ENCODE data around the gene CD28. TPM values are rescaled to one million over a fixed set of nuclear protein-coding genes. Genes with fewer than 3 reads are reported as not detected.
"Not testable (repeated sequence)": the region's sequence is repeated elsewhere in the genome, so short reads cannot be mapped to it uniquely, and the experiment has no call there.

CD28 gene
- total RNA-seq, 5 donors from 2014 or later (not counting 1 experiment from before 2014, with no cell fraction given): 112 to 154 (median 151) TPM

- not testable (repeated sequence) for H3K9me3 ChIP-seq
Measured at GRCh38 chr2:203779477-203780073, 73.1 kb downstream of the CD28 start.

DNA sequence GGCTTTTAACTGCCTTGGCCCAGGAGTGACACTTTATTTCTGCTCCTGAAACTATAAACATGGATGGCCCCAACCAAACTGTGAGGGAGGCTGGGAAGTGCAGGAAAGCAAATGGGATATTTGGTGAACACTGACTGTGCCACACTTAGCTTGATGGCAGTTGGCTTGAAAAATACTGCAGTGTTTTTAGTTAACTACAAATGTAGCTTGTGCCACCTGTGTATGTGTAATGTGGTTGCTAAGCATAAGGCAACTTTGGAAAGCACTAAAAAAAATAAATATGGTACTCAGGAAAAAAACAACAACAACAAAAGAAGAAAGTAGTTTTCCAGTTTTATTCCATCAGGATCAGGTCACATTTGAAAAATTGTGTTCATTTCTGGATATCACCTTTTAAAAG lies 73.8 kb downstream of the CD28 start:
- Mint-ChIP-seq H3K27ac (peak overlapping the region; percentile 62), H3K27me3 (no peaks in the 10 kb centered on the region), H3K9me3 (no peaks in the 10 kb centered on the region), H3K4me1 (peaks cover 44 to 67% (median 45%) of the 10 kb centered on the region in 3 donors), H3K4me3 (peak overlapping the region in 1 of 3 donors; percentile 25), H3K36me3 (peaks cover 5% of the 10 kb centered on the region)
- Histone ChIP-seq H3K9me3 (no peaks in the 10 kb centered on the region), H3K4me3 (ENCODE audit: control insufficient read depth in 1 of 2, extremely low read depth in 1 of 2, low read length in 1 of 2) (no peak overlapping the region), H3K36me3 (ENCODE audit: control insufficient read depth in 2 of 2, extremely low read depth in 1 of 2, insufficient read depth in 1 of 2, low read length in 1 of 2) (no peaks in the 10 kb centered on the region), H3K4me1 (ENCODE audit: control insufficient read depth in 1 of 2, extremely low read depth in 1 of 2, insufficient read depth in 2 of 2, low read length in 2 of 2) (peaks cover 16% of the 10 kb centered on the region in 2 experiments), H3K27ac (ENCODE audit: low read length) (no peak overlapping the region), H3K27me3 (replicated peaks in 1 of 2; ENCODE audit: control insufficient read depth in 2 of 2, extremely low read depth in 1 of 2, insufficient read depth in 2 of 2, low read length in 1 of 2) (no peaks in the 10 kb centered on the region)
- DNase-seq (no peak), ATAC-seq (replicated peaks in 1 of 4) (no peak)
- CTCF ChIA-PET: interaction anchor here (0.6 to 1.4 kb wide), 2 partner anchors 61 to 599 kb away, joined by 3 to 4 read pairs; no protein-coding TSS in a partner anchor
- POLR2A ChIA-PET: interaction anchor here in 1 of 2 donors (0.5 to 1.2 kb wide), 3 partner anchors 60 to 919 kb away, joined by 3 to 4 read pairs (median 3); no protein-coding TSS in a partner anchor

More at GRCh38 chr2:203779477-203780073, 73.1 kb downstream of the CD28 start:
- not testable (repeated sequence) for DNase-seq; H3K9me3 Mint-ChIP-seq; ATAC-seq (replicated peaks in 1 of 4); H3K27me3 Mint-ChIP-seq; H3K36me3 ChIP-seq (ENCODE audit: control insufficient read depth in 2 of 2, extremely low read depth in 1 of 2, insufficient read depth in 1 of 2, low read length in 1 of 2); H3K36me3 Mint-ChIP-seq; H3K27me3 ChIP-seq (replicated peaks in 1 of 2; ENCODE audit: control insufficient read depth in 2 of 2, extremely low read depth in 1 of 2, insufficient read depth in 2 of 2, low read length in 1 of 2); H3K27ac ChIP-seq (ENCODE audit: low read length); H3K4me3 ChIP-seq (ENCODE audit: control insufficient read depth in 1 of 2, extremely low read depth in 1 of 2, low read length in 1 of 2)
- ChIA-PET POLR2A (interaction anchor here in 1 of 2 donors (0.5 kb wide), 1 partner anchor 919 kb away, joined by 3 read pairs; no protein-coding TSS in a partner anchor), CTCF (interaction anchor here in 1 of 2 donors (0.6 kb wide), 1 partner anchor 599 kb away, joined by 4 read pairs; no protein-coding TSS in a partner anchor)
- H3K4me1 Mint-ChIP-seq: peaks cover 41 to 64% (median 42%) of the 10 kb centered on the region in 3 donors
- H3K27ac Mint-ChIP-seq: peak overlapping the region; percentile 62
- WGBS (ENCODE audit: insufficient coverage): 100% methylated on average over 2 of the region's 4 CpGs
- peak overlapping the region in 1 of 3 donors; percentile 25 for H3K4me3 Mint-ChIP-seq
- H3K4me1 ChIP-seq (ENCODE audit: control insufficient read depth in 1 of 2, extremely low read depth in 1 of 2, insufficient read depth in 2 of 2, low read length in 2 of 2): peaks cover 16% of the 10 kb centered on the region in 2 experiments

DNA sequence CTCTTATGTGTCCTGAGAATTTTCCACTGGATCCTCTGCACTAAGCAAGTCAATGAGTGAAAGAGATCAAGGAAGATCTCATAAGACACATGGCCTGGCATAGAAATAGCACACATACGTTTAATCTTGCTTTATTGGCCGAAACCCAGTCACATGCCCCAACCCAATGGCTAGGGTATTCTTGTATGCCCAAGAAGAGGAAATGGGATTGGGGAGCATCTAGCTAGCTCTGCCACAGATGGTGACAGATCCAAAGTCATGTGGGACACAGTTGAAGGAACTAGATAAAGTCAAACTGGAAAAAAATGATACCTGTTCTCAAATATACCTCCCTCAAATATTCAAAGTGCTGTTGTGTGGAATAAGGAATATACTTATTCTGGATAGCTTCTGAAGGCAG lies 74.7 kb downstream of the CD28 start:
- Mint-ChIP-seq H3K4me1 (peaks cover 44 to 60% (median 45%) of the 10 kb centered on the region in 3 donors), H3K36me3 (no peaks in the 10 kb centered on the region), H3K9me3 (no peaks in the 10 kb centered on the region), H3K27ac (peak overlapping the region in 1 of 2 donors; percentile 70), H3K27me3 (no peaks in the 10 kb centered on the region), H3K4me3 (no peak overlapping the region)
- H3K27ac ChIP-seq (ENCODE audit: low read length): no peak overlapping the region
- DNase-seq (no peak), ATAC-seq (replicated peaks in 1 of 4) (no peak)
- H3K36me3 ChIP-seq (ENCODE audit: control insufficient read depth in 2 of 2, extremely low read depth in 1 of 2, insufficient read depth in 1 of 2, low read length in 1 of 2): no peaks in the 10 kb centered on the region
- H3K4me1 ChIP-seq (ENCODE audit: control insufficient read depth in 1 of 2, extremely low read depth in 1 of 2, insufficient read depth in 2 of 2, low read length in 2 of 2): peaks cover 16% of the 10 kb centered on the region in 2 experiments
- no peaks in the 10 kb centered on the region for H3K9me3 ChIP-seq
- CTCF ChIA-PET: interaction anchor here (0.5 to 1.4 kb wide), 3 partner anchors 62 to 280 kb away, joined by 3 to 4 read pairs (median 3); no protein-coding TSS in a partner anchor
- no peak overlapping the region for H3K4me3 ChIP-seq (ENCODE audit: control insufficient read depth in 1 of 2, extremely low read depth in 1 of 2, low read length in 1 of 2)
- WGBS (ENCODE audit: insufficient coverage): 100% methylated on average over 2 of the region's 2 CpGs
- POLR2A ChIA-PET: interaction anchor here (0.7 to 1.2 kb wide), 2 partner anchors 61 to 421 kb away, joined by 3 to 4 read pairs; no protein-coding TSS in a partner anchor
- no peaks in the 10 kb centered on the region for H3K27me3 ChIP-seq (replicated peaks in 1 of 2; ENCODE audit: control insufficient read depth in 2 of 2, extremely low read depth in 1 of 2, insufficient read depth in 2 of 2, low read length in 1 of 2)

DNA sequence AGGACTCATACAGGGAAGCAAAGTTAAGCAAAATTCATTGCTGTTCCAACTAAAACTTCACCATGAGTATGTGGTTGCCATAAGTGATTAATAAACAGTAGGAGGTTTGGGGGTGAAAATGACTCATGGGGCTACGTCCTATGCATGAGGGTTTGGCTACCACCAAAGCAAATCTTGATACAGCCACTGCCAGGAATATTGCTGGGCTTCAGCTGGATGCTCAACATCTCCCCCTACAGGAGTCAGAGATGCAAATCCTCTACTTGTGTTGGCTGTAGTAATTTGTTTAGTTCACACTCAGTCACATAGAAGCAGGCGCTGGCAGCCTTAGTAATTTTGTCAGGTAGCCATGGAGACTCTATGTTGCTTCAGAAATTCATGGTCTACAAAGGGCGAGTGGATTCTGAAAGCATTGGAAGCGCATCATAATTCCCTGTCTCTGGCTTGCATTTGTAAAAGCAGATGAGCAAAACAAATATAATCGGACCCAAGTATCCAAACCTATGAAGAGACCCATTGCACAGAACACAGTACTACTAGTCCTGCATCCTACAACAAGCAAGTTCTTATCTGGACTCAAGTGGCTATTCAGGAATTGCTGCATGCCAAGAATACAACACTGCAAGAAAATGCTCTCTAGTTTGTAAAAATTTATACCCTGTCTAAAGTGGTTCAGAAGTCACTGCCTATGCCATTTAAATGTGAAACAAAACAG lies 76.0 kb downstream of the CD28 start:
- H3K27ac ChIP-seq (ENCODE audit: low read length): no peak overlapping the region
- H3K9me3 ChIP-seq: no peaks in the 10 kb centered on the region
- no peaks in the 10 kb centered on the region for H3K27me3 ChIP-seq (replicated peaks in 1 of 2; ENCODE audit: control insufficient read depth in 2 of 2, extremely low read depth in 1 of 2, insufficient read depth in 2 of 2, low read length in 1 of 2)
- ChIA-PET POLR2A (interaction anchor here in 1 of 2 donors (0.6 kb wide), 1 partner anchor 73 kb away, joined by 3 read pairs; no protein-coding TSS in a partner anchor), CTCF (interaction anchor here in 1 of 2 donors (0.6 to 1.4 kb wide), 5 partner anchors 14 to 298 kb away, joined by 3 to 7 read pairs (median 3); no protein-coding TSS in a partner anchor)
- WGBS (ENCODE audit: insufficient coverage): 100% methylated on average over 1 of the region's 5 CpGs
- Mint-ChIP-seq H3K4me1 (peaks cover 44 to 63% (median 47%) of the 10 kb centered on the region in 3 donors), H3K36me3 (no peaks in the 10 kb centered on the region), H3K27ac (peak overlapping the region; percentile 81 to 86), H3K9me3 (no peaks in the 10 kb centered on the region), H3K4me3 (peak overlapping the region in 1 of 3 donors; percentile 18), H3K27me3 (no peaks in the 10 kb centered on the region)
- H3K36me3 ChIP-seq (ENCODE audit: control insufficient read depth in 2 of 2, extremely low read depth in 1 of 2, insufficient read depth in 1 of 2, low read length in 1 of 2): no peaks in the 10 kb centered on the region
- peak in 34 of 35 experiments; percentile 14 to 86 (median 52) for DNase-seq
- ATAC-seq (replicated peaks in 1 of 4): peak; percentile 86 to 90 (median 87)
- H3K4me1 ChIP-seq (ENCODE audit: control insufficient read depth in 1 of 2, extremely low read depth in 1 of 2, insufficient read depth in 2 of 2, low read length in 2 of 2): peaks cover 16% of the 10 kb centered on the region in 2 experiments
- H3K4me3 ChIP-seq (ENCODE audit: control insufficient read depth in 1 of 2, extremely low read depth in 1 of 2, low read length in 1 of 2): no peak overlapping the region

DNA sequence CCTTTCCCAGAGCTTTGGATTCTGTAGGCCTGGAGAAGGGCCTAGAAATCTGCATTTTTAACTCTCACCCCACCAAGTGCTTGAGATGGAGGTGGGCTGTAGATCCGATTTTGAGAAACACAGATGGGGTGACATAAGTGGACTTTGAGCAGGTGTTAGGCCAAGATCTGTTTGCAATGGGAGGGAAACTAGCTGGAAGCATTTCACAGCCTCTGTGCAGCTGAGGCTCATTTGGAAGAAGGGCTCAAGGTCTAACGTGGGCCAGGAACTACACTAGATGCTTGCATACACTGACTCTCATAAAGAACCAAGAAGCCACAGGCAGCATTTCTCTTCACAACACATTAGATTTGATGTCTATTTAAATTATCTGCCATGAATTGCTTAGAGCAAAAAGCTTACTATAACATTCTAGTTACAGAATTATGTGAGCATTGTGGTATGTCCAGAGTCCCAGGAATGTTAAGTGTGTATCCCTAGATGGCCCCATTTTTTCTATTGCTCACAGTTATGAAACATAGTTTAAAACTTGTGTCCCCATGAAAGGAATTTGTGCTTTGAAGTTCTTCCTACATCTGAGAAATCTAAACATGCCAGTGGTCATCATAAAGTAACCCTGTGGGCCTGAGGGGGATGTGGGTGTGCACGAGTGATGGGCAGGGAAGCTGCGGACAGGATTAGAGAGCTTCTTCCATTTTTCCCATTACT lies 77.2 kb downstream of the CD28 start:
- H3K9me3 Mint-ChIP-seq: no peaks in the 10 kb centered on the region
- H3K36me3 Mint-ChIP-seq: no peaks in the 10 kb centered on the region
- H3K4me1 Mint-ChIP-seq: peaks cover 44 to 63% (median 47%) of the 10 kb centered on the region in 3 donors
- CTCF ChIA-PET: interaction anchor here in 1 of 2 donors (0.6 to 1.4 kb wide), 4 partner anchors 20 to 299 kb away, joined by 3 to 6 read pairs (median 4); no protein-coding TSS in a partner anchor
- no peak overlapping the region for H3K4me3 ChIP-seq (ENCODE audit: control insufficient read depth in 1 of 2, extremely low read depth in 1 of 2, low read length in 1 of 2)
- ATAC-seq (replicated peaks in 1 of 4) (no peak), DNase-seq (no peak)
- H3K9me3 ChIP-seq: no peaks in the 10 kb centered on the region
- H3K27me3 Mint-ChIP-seq: no peaks in the 10 kb centered on the region
- H3K4me1 ChIP-seq (ENCODE audit: control insufficient read depth in 1 of 2, extremely low read depth in 1 of 2, insufficient read depth in 2 of 2, low read length in 2 of 2): peaks cover 16% of the 10 kb centered on the region in 2 experiments
- H3K27ac Mint-ChIP-seq: peak overlapping the region in 1 of 2 donors; percentile 29
- H3K4me3 Mint-ChIP-seq: no peak overlapping the region
- WGBS (ENCODE audit: insufficient coverage): no CpG with 5 or more reads among the region's 4 CpGs
- H3K27me3 ChIP-seq (replicated peaks in 1 of 2; ENCODE audit: control insufficient read depth in 2 of 2, extremely low read depth in 1 of 2, insufficient read depth in 2 of 2, low read length in 1 of 2): no peaks in the 10 kb centered on the region
- POLR2A ChIA-PET: interaction anchor here in 1 of 2 donors (0.5 to 0.6 kb wide), 2 partner anchors 251 to 303 kb away, joined by 4 read pairs; no protein-coding TSS in a partner anchor
- H3K36me3 ChIP-seq (ENCODE audit: control insufficient read depth in 2 of 2, extremely low read depth in 1 of 2, insufficient read depth in 1 of 2, low read length in 1 of 2): no peaks in the 10 kb centered on the region
- no peak overlapping the region for H3K27ac ChIP-seq (ENCODE audit: low read length)

All from T-cell (primary cell).